H1 (cell line): ENCODE results near the gene SUSD6.

ENCODE experiments used
- EP300 ChIP-seq, 2 experiments: IDR thresholded peaks; 1 replicate in 1 of 2; 2 replicates in 1 of 2; pipeline ENCODE4 v1.6.1; 2011 to 2012; ENCODE audit warnings: low read depth in 2 of 2, low read length in 2 of 2, mild to moderate bottlenecking in 2 of 2, borderline replicate concordance in 1 of 2, inconsistent platforms in 1 of 2, moderate library complexity in 1 of 2
- POLR2AphosphoS5 ChIP-seq: IDR thresholded peaks from 2 replicates; pipeline ENCODE4 v1.6.1; 2011; ENCODE audit warnings: low read depth, low read length
- TCF12 ChIP-seq: IDR thresholded peaks from 2 replicates; pipeline ENCODE4 v1.6.1; 2011; ENCODE audit warnings: low read depth, mild to moderate bottlenecking, low read length
- TF ChIP-seq, protein P1 (sequence below), 3 experiments: IDR thresholded peaks; 1 replicate in 2 of 3; 2 replicates in 1 of 3; pipeline versions ENCODE4 v1.5.1 to v1.6.1; 2011; ENCODE audit warnings: low read length in 3 of 3, mild to moderate bottlenecking in 3 of 3, inconsistent platforms in 2 of 3, low read depth in 1 of 3, moderate library complexity in 1 of 3; ENCODE audit not compliant: insufficient read depth in 1 of 3; ENCODE audit errors: control extremely low read depth in 1 of 3

DNA sequence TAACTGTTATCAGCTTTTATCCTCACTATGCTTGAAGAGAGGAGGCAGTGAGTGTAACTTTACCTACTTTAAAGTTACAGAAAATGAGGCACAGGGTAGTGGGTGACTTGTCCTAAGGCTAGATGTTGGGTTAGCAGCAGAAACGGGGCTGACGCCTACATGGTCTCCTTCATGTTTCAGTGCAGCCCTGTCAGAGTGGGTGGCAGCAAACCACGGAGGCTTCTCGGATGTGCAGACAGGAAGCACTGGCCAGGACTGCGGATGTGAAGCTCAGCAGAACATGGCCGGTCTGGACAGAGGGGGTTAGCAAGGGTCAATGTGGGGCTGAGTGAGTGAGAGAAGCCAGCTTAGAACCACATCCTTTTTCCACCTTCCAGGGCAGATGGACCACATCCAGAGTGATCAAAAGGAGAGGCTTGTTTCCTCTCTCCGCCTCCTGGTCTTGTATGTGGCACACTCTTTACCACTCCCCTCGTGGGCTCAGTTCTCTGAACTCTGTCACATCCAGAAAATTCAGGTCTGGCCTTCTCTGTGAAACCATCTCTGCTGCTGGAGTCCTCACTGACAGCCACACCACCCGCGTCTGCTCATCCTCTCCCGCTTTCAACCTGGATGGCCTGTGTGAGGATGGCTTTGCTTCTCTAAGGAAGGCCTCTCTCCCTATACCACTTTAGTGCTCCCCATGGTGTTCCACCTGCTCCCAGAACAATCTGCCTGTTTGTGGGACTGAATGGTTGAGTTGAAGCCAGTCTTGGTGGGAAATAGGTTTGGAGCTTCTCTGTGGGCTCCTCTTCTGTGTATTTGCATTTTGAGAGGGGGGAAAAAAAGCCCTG, 14.1 kb downstream of the SUSD6 start:
- TF ChIP-seq TCF12: no peak
- TF ChIP-seq, protein P1, sequence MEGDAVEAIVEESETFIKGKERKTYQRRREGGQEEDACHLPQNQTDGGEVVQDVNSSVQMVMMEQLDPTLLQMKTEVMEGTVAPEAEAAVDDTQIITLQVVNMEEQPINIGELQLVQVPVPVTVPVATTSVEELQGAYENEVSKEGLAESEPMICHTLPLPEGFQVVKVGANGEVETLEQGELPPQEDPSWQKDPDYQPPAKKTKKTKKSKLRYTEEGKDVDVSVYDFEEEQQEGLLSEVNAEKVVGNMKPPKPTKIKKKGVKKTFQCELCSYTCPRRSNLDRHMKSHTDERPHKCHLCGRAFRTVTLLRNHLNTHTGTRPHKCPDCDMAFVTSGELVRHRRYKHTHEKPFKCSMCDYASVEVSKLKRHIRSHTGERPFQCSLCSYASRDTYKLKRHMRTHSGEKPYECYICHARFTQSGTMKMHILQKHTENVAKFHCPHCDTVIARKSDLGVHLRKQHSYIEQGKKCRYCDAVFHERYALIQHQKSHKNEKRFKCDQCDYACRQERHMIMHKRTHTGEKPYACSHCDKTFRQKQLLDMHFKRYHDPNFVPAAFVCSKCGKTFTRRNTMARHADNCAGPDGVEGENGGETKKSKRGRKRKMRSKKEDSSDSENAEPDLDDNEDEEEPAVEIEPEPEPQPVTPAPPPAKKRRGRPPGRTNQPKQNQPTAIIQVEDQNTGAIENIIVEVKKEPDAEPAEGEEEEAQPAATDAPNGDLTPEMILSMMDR (IDR thresholded peaks at IDR 0.05; ENCODE audit: control extremely low read depth in 1 of 3, insufficient read depth in 1 of 3, low read depth in 1 of 3, low read length in 3 of 3): no peak
- no peak for TF ChIP-seq EP300 (IDR thresholded peaks at IDR 0.05; ENCODE audit: borderline replicate concordance in 1 of 2, low read depth in 2 of 2, low read length in 2 of 2)
- no peak for TF ChIP-seq POLR2AphosphoS5
